NT2/D1 (cell line): ENCODE results near the gene ZAP70.

Experiments
- YY1 ChIP-seq: IDR thresholded peaks from 2 replicates; pipeline ENCODE4 v1.6.1; 2011; ENCODE audit not compliant: insufficient read length, insufficient read depth
- ZNF274 ChIP-seq: IDR thresholded peaks from 2 replicates; pipeline ENCODE4 v1.6.1; 2011; ENCODE audit warnings: mild to moderate bottlenecking, low read depth, low read length

GRCh38 chr2:97708608-97709007, 4.8 kb upstream of the ZAP70 start:
- TF ChIP-seq YY1 (no peak), ZNF274 (no peak)
